ENCODE data around the gene ERRFI1.

ERRFI1 gene

DNA sequence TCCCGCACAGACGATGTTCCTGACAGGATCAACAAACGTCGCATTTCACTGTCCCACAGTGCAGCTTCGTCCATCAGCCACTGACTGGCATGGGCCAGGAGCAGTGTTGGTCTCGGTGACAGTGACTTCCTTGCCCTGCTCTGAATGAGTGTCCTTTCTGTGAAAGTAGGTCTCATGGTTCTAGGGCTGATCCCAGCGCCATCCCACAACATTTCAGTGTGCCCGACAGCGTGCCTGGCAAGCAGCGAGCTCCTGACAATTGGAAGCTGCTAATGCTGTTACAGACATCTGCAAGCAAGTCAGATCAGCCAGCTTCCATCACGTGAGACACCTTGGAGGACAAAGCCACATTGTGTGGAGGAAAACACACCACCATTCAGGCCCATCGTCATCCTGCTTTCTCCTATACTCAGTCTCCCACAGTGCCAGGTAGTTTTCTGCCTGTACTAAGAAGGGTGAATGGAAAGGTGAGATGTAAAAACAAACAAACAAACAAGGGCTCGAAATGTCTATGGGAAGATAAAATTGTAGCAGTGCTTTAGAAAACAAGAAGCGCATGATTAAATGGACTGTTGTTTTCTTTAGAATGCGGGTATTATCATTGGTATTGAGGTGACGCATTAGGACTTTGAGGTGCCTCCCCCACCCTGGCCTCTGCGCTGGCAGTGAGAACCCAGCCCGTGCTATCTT lies 21.9 kb downstream of the ERRFI1 start:
- DNase-seq (ENCODE audit: low read depth in 3 of 3), result no peak

DNA sequence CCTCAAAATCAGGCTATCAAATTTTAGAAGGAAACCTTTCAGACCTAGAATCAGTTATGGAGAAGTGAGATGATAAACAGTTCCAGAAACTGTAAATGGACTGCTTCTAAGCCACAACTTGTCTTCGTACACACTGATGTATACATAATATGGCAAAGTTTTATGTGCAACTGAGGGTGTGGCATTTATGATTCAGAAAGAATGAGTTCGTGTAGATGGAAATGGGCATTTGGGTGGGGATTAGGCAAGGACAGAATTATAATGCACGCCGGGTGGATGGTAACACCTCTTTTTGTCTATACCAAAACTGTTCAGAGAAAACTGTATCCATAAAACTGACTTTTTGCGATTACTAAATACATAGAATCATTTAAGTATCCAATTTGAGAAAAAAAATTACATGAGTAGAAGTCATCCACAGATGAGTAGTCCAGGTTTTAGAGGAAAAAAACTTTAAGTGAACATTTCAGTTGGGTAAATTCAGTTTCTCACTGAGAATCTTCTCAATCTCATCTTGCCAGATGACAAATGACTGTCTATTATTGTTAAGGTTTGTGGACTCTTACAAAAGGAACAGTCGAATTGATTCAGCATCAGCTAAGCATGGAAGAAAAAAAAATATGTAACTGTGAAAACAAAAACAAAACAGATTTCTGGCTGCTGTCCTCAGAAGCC lies 22.5 kb downstream of the ERRFI1 start:
- DNase-seq (ENCODE audit: low read depth in 3 of 3), result no peak

DNA sequence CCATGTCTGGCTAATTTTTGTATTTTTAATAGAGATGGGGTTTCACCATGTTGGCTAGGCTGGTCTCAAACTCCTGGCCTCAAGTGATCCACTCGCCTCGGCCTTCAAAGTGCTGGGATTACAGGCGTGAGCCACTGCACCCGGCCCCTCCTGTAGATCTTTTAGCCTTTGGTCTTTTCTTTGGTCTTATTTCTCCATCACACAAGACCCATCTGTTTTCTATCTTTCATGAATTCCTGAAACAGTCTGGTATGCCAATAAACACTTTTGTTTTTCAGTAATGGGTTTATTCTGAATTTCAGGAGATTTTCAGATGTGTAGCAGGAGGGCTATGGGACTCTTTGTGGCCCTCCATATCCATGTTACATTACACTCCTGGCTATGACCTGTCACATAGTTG lies 23.2 kb downstream of the ERRFI1 start:
- no peak for DNase-seq (ENCODE audit: low read depth in 3 of 3)

DNA sequence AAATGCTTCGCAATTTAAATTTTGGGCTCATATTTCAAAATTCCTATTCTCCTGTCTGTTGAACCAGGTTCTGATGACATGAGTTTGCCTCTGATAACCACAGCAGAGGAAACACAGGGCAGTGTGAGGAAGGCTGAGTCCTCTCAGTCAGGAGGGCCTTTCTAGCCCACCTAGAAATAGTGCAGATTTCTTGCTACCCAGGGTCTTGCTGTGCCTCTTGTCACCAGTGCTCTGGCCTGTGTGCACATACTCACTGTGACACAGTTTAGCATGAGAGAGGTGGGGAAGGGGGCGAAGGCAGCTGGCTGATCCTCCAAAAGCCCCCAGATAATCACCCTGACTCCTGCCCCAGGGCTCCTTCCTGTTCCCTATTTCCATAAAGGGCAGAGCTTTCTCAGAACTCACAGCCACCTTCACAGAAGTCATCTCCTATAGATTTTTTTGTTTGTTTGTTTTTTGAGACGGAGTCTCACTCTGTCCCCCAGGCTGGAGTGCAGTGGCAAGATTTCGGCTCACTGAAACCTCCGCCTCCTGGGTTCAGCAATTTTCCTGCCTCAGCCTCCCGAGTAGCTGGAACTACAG lies 23.7 kb downstream of the ERRFI1 start:
- no peak for DNase-seq (ENCODE audit: low read depth in 3 of 3)

DNA sequence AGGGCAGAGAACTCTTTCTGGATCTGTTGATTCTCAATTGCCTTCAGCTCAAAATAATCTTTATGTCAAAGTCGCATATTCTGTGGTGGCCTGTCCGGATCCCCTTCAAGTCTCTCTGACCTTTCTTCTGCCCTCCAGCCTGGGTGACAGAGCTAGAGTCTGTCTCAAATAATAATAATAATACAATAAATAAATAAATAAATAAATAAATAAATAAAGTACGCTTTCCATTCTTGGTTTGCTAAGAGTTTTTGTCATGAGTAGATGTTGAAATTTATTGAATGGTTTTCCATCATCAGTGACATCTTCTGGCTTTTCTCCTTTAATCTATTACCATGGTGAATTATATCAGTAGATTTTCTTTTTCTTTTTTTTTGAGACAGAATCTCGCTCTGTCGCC lies 30.7 kb downstream of the ERRFI1 start:
- no peak for DNase-seq (ENCODE audit: low read depth in 3 of 3)

DNA sequence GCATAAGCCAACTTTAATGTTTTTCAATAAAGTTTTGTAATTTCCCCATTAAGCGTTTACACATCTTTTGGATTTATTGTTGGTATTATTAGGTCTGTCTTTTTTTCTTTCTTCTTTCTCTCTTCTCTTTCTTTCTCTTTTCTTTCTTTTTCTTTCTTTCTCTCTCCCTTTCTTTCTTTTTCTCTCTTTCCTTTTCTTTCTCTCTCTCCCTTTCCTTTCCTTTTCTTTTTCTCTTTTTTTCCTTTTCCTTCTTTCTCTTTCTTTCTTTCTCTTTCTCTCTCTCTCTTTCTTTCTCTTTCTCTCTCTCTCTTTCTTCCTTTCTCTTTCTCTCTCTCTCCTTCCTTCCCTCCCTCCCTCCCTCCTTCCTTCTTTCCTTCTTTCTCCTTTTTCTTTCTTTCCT lies 31.3 kb downstream of the ERRFI1 start:
- DNase-seq (ENCODE audit: low read depth in 3 of 3), result no peak

DNA sequence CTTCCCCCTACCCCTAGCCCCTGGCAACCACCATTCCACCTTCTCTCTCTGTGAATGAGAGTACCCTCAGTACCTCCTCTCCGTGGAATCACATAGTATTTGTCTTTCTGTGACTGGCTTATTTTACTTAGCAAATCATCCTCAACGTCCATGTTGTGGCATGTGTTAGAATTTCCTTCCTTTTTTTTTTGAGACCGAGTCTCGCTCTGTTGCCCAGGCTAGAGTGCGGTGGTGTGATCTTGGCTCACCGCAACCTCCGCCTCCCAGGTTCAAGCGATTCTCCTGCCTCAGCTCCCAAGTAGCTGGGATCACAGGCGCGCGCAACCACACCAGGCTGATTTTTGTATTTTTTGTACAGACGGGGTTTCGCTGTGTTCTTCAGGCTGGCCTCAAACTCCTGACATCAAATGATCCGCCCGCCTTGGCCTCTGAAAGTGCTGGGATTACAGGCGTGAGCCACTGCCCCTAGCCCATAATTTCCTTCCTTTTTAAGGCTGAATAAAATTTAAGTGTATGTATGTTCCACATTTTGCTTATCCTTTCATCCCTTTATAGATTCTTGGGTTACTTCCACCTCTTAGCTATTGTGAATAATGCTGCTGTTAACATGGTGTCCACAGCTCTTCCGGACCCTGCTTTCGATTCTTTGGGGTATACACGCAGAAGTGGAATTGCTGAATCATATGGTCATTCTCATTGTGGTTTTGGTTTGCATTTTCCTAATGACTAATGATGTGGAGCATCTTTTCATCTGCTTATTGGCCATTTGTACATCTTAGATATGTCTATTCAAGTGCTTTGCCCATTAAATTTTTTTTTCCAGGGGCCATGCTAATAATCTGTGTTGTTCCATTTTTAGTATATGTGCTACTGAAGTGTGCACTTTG lies 32.3 kb downstream of the ERRFI1 start:
- DNase-seq (ENCODE audit: low read depth in 3 of 3), result no peak

DNA sequence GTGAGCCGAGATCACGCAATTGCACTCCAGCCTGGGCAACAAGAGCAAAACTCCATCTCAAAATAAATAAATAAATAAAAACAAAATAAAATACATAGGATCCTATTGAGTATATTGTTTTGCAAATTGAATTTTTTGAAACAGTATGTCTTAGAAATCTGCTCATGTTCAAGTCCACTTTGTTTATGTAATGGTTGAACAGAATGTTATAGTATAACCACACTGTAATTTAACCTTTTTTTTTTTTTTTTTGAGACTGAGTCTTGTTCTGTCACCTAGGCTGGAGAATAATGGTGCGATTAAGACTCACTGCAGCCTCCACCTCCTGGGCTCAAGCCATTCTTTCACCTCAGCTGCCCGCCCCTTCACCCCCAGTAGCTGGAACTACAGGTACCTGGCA lies 33.2 kb downstream of the ERRFI1 start:
- no peak for DNase-seq (ENCODE audit: low read depth in 3 of 3)

DNA sequence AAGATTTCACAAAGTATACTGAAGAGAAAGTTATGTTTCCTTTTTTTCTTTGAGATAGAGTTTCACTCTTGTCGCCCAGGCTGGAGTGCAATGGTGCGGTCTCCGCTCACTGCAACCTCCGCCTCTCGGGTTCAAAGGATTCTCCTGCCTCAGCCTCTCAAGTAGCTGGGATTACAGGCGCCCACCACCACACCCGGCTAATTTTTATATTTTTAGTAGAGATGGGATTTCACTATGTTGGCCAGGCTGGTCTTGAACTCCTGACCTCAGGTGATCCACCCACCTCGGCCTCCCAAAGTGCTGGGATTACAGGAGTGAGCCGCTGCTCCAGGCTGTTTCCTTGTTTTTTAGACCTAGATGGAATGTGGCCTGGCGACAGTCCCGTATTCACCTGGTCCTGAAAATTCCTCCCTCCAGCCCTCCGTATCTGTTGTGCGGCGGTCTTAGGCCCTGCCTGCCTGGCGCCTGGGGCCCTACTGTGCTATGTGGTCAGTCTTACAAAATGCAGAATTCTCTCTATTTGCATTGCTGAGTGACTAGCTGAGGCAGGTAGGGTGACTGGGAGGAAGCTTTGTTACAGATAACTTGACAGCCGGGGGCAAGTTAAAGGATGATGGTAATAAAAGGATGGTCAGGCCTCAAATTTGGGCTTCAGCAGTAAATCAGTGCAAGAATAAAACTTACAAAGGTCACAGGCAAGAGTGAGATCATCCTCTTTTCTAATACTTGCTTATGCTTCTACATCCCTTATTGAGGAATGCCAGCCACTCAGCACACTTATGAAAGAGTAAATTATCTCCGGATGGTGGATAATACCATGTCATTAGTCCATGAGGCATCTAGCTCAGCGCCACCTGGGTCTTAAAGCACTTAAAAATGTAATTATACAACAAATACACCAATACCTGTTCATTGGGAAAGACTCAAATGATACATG lies 34.3 kb downstream of the ERRFI1 start:
- no peak for DNase-seq (ENCODE audit: low read depth in 3 of 3)

DNA sequence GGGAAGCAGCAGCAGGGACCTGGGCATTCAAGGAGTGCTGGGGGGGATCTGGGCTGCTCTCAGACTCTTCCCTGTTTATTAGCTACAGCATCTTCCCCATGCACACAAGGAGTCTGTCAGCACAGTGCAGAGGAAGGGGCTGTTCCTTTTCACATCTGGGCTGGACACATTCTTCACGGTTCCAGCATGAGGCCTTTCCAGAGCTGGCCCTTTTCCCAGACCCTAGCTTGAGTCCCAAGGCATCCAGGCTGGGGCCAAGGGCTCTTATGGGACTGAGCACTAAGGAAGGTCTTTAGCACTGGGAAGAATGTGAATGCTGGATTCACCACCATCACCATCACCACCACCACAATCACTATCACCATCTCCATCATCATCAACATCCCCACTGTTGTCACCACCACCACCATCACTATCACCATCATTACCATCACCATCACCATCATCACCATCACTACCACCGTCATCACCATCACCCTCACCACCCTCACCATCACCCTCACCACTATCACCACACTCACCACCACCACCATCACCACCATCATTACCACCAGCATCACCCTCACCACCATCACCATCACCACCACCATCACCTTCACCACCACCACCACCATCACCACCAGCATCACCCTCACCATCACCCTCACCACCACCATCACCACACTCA lies 36.2 kb downstream of the ERRFI1 start:
- no peak for DNase-seq (ENCODE audit: low read depth in 3 of 3)

DNA sequence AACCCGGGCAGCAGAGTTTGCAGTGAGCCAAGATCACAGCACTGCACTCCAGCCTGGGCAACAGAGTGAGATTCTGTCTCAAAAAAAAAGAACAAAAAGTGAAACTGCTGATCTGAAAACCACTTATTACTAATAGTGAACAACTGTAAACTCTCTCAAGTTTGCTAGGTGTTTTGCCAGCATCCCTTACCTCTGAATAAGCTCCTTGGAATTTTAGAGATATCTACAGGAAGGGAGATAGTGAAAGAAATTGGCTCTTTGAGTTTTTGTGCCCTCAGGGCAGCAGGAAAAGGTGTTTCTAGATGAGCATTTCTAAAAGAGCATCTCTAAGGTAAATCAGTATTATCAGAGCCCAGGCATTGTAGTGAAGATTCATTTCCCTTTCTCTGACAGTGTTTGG lies 37.5 kb downstream of the ERRFI1 start:
- DNase-seq (ENCODE audit: low read depth in 3 of 3), result no peak

DNA sequence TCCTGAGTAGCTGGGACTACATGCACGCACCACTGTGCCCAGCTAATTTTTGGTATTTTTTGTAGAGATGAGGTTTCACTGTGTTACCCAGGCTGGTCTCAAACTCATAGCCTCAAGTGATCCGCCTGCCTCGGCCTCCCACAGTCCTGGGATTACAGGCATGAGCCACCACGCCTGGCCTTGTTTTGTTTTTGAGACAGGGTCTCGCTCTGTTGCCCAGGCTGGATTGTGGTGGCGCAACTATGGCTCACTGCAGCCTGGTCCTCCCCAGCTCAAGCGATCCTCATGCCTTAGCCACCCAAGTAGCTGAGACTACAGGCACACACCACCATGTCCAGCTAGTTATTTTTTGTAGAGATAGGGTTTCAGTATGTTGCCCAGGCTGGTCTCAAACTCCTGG lies 38.6 kb downstream of the ERRFI1 start:
- DNase-seq (ENCODE audit: low read depth in 3 of 3), result no peak

DNA sequence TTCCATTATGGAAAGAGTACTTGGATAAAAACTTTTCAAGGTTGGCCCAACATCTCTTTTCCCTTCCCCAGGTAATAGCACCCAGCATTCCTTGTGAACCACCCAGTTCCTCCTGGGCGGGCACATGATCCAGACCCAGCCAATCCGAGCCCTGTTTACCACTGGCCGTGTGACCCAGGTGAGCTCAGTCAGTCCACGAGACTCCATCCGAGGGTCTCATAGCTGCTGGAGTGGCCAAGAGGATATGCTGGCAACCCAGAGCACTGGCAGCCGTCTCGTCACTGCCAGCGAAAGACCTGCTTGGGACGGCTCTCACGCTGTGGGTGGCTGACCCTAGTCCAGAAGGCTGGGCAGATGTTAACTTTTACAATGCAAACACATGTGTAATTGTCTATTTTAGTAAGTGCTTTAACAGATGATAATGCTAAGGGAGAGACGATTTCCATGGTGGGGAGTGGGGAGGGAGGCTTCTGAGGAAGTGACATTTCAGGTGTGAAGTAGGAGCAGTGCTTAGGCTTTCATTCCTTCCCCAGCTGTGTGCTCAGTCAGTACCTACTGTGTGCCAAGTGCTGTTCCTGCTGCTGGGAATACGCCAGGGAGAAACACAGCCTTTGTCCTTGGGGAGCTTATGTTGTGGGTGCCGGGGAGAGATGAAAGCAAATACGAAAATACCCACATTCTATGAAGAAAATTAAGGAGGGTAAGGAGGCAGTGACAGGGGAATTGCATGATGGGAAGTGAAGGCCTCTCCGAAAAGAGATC lies 40.1 kb downstream of the ERRFI1 start:
- no peak for DNase-seq (ENCODE audit: low read depth in 3 of 3)

DNA sequence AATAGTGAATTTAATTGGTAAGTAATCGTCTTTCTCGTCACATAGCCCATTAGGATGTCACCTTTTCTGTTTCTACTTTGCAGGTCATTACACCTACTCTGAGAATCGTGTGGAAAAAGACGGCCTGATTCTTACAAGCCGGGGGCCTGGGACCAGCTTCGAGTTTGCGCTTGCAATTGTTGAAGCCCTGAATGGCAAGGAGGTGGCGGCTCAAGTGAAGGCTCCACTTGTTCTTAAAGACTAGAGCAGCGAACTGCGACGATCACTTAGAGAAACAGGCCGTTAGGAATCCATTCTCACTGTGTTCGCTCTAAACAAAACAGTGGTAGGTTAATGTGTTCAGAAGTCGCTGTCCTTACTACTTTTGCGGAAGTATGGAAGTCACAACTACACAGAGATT lies 41.3 kb downstream of the ERRFI1 start:
- DNase-seq (ENCODE audit: low read depth in 3 of 3), result no peak

DNA sequence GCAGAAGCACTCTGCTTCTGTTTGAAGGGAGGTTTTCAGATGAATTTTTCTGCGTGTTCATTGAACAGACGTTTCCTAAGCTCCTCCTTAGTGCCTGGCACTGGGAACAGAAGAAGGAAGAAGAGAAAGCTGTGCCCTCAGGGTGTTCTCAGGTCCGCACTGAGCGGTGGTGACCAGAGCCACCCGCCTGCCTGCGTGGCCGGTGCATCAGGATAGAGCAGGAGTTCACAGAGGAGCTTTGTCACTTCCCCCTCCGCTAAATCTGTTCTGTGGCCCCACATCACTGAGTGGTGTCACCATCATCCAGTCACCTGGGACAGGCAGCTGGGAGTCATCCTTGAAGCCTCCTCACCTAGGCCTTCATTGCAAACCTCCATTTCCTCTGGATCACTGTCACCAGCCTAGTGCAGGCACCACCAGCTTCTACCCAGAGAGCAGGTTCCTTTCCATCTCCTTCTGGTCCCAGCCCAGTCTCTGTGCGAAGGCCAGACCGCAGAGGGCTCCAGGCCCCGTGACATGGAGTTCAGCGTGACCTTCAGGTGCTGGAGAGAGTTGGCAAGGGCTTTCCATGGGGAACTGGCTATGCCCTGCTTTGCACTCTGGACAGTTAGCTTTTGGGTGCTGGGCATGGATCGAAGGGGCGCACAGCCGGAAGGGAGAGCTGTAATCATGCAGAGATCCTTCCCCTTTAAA lies 42.9 kb downstream of the ERRFI1 start:
- no peak for DNase-seq (ENCODE audit: low read depth in 3 of 3)

DNA sequence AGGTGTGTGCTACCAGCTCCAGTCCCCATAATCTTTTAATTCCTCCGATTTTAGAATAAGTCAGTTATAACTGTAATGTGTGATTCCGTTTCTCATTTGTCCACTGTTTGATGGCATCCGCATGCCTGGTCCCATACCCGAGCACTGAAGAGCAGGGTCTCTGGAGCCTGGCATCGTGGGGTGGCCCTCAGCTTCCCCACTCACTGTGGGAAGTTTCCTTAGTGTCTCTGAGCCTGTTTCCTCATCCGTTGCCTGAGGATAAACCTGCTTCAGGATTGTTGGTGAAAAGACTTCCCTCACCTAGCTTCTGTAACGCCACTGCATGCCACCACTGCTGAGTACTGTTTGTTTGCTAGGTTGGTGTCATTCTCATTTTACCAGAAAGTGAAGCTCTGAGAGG lies 45.1 kb downstream of the ERRFI1 start:
- no peak for DNase-seq (ENCODE audit: low read depth in 3 of 3)

DNA sequence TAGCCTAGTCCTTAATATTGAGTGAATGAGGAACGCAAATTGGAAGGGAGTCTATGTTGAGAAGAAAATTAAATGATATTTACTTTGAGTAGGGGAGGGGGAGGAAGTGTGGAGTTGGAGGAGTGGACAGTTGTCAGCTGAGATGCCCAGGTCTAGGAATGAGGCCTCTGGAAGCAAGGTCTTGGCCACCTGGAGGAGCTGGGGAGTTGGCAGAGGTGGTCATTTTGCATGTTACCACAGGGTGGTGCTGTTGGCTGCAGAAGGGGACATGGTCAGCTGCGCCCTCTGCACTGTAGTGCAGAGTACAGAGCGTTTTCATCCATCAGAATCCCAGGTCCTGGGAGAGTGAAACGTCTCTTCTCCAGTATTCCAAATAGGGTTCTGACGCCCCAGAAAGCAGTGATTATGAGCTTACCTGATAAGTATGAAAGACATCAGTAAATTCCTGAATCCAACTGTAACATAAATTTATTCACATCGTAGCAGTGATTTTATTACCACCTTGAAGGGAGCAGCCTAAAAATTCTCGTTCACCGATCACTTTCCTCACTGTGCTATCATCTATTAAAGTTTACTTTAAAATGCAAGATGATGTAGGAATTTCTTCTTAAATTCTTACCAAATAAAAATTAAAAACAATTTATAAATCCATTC lies 50.8 kb downstream of the ERRFI1 start:
- DNase-seq (ENCODE audit: low read depth in 3 of 3), result no peak

DNA sequence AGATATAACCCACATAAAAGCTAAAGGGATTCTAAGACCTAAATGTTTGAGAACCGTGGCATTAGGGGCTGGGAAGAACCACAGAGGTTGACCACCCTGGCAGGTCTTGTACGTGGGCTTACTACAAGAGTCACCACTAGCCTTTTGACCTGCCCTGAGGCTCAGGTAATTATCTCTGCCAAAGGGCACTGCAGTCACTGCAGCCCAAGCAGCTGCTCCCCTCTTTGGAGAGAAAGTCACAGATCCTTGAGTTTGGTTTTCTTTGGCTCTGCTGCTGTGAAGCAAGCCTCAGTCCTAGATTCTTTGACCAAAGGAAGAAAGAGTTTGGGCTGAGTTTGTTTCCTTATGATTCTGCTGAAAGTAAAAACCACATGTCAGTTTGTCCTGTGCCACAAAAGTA lies 53.0 kb downstream of the ERRFI1 start:
- DNase-seq (ENCODE audit: low read depth in 3 of 3), result no peak

DNA sequence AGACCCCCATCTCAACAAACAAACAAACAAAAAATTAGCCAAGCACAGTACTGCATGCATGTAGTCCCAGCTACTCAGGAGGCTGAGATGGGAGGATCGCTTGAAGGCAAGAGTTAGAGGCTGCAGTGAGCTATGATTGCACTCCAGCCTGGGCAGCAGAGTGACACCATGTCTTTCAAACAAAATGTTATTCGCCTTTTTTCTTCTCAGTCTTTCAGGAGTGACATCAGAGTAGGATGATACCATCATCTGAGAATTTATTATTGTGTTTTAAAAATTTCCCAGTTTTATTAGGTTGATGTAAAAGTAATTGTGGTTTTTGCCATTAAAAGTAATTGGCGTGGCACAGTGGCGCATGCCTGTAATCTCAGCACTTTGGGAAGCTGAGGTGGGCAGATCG lies 53.8 kb downstream of the ERRFI1 start:
- no peak for DNase-seq (ENCODE audit: low read depth in 3 of 3)
